LHCN-M2 (cell line): Measurements from ENCODE around the gene RFTN2. TPM values are rescaled to one million over a fixed set of nuclear protein-coding genes. Genes with fewer than 3 reads are reported as not detected.
"Not testable (repeated sequence)": the region's sequence is repeated elsewhere in the genome, so short reads cannot be mapped to it uniquely, and the experiment has no call there.

ENCODE experiments used
- DNase-seq: peaks from one replicate; pipeline ENCODE4 v3.0.0-alpha.2; 2012; ENCODE audit warnings: low read depth
- polyA plus RNA-seq: library from polyadenylated mRNA; unstranded; fragments of >200 nt; gene quantifications from one replicate; pipeline ENCODE4 v1.2.1, GENCODE V29; 2012; ENCODE audit warnings: missing spikeins
- total RNA-seq: library from RNA; depleted of rRNA; stranded (reverse); fragments of >200 nt; gene quantifications from 2 replicates; pipeline ENCODE4 v1.2.3, GENCODE V29; 2014; rRNA removed

RFTN2 gene
- total RNA-seq, result 0.40 and 0.83 TPM in 2 replicates
- polyA plus RNA-seq, result 0.35 TPM

GRCh38 chr2:197675246-197675645 lies at the start of gene RFTN2:
Gene RFTN2 (minus strand): TSS chr2:197675587. CDS start chr2:197675458, 129 bp downstream.
- peak; percentile 20 for DNase-seq

DNA sequence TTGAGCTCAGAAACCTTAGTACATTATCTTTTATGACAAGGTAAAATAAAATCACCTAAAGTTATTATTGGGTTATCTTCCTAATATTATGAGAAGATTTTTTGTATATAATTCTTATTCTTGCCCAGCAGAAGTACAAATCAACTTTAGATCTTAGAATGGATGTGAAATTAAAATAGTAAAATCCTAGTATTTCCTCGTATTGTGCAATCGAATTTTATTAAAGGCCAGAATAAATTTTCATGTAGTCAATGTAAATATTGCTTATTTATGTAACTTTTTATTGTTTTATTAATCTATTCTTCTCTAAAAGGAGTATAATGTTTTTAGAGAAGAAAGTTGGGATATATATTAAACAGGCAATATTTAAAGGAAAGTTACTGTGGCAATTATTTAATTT lies 42.5 kb upstream of the RFTN2 start:
- DNase-seq, result no peak

DNA sequence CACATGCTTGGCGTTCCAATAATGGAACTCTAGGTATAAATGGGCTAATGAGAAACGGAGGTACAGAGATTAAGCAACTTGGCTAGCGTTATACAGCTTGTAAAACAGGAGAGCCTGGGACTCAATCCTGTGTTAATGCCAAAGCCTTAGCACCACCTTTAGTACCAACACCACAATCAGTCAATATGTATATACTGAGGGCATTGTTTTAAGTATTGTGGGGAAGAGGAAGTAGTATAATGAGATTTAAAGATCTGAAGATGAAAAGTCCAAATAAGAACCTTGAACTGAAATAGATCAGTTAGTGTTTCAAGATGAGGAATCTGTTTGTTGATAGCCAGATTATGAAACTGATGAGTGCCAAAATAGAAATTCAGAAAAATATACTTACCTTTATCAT lies 37.9 kb upstream of the RFTN2 start:
- DNase-seq, result no peak

DNA sequence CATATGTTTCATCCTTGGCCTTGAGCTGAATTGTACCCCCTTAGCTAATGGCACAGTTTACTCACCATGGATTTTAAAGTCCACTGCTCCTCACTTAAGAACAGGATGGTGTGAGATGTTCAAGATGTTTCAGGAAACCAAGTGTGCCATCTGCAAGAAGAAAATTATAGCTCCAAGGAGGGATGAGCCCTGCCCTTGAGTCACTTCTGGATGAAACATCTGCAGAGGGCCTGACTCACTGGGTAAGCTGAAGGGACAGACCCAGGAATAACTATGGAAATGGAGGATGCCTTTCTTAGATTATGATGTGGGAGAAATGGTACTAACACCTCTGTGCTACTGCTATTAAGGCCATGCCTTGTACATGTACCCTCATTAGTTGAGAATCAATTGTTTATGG lies 36.2 kb upstream of the RFTN2 start:
- DNase-seq, result peak; percentile 22

GRCh38 chr2:197710424-197711042 lies 35.1 kb upstream of the RFTN2 start:
- DNase-seq, result no peak

DNA sequence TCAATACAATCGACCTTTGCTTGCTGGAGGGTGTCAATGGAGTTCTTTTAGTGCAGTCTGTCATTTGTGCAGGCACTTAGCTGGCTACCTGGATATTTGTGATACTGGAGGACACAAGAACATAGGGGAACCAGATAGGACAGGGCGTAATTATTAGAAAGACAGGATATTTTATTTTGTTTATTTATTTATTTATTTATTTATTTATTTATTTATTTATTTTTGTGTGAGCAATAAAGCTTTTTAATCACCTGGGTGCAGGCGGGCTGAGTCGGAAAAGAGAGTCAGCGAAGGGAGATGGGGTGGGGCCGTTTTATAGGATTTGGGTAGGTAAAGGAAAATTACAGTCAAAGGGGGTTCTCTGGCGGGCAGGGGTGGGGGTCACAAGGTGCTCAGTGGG lies 33.8 kb upstream of the RFTN2 start:
- not testable (repeated sequence) for DNase-seq

DNA sequence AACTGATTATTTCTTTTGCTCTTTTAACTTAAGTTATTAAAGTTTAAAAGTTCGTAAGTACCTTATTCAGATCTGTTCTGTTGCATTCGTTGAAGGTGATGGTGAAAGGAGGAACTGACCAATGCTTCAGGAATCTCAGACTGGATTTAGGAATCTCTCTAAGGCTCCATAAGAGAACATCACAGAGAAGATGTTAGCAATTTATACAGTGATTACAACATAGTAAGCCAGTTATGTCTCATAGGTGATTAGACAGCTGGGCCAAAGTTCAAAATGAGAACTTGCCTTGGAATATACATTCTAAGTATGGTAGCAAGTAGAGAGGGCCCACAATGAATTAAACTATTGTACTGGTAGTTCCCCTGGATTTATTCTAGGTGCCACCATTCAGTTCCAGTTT lies 32.9 kb upstream of the RFTN2 start:
- peak; percentile 34 for DNase-seq

GRCh38 chr2:197707316-197708213 lies 32.2 kb upstream of the RFTN2 start:
- peak; percentile 52 for DNase-seq

DNA sequence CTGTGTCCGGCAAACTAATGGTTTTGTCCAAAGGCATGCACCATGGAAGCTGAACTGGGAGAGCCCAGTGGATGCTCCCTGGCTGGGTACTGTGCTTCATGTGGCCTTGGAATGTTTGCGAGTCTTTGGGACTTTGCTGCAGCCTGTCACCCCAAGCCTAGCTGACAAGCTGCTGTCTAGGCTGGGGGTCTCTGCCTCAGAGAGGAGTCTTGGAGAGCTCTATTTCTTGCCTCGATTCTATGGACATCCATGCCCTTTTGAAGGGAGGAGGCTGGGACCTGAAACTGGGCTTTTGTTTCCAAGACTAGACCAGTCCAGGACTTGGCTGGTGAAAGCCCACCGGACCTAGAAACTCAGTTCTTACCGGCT lies 31.4 kb upstream of the RFTN2 start:
- no peak for DNase-seq

- peak; percentile 25 for DNase-seq
Observed at GRCh38 chr2:197705912-197706838, 30.8 kb upstream of the RFTN2 start.

- peak; percentile 88 for DNase-seq
Observed at GRCh38 chr2:197705121-197705911, 29.9 kb upstream of the RFTN2 start, which contains the start of gene MARS2. Gene MARS2 (plus strand): TSS chr2:197705369. CDS start chr2:197705406, 37 bp downstream.

DNA sequence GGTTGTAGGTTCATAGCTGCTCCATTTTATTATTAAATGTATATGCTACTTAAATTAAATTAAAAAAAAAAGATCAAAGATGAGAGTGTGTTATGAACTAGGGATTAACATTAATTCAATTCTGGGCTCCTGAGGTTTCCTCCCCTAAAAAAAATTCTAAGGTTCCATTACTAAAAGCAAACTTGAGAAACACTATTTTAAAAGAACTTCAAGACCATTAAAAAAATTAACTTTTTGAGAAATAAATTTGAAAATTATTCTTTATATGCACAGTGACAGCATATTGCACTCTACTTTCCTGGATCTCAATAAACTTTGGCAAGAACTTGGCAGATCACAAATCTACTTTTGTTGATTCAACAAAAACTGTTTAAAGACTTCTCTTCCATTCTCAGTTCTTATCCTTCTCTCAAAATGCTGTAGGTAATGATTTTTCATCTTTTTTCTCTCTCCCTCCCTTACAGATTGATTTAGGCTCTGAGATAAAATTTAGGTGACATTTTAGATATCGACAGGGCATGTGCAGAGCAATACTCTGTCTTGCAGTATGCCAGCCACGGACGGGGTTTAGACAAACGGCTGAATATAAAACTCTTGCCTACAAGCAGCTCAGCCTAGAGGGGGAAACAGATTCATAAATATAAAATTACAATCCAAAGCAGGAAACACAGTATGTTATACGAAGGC lies 29.2 kb upstream of the RFTN2 start:
- no peak for DNase-seq

- no peak for DNase-seq
Observed at GRCh38 chr2:197700960-197701359, 25.6 kb upstream of the RFTN2 start.

GRCh38 chr2:197699724-197700123 lies 24.3 kb upstream of the RFTN2 start:
- not testable (repeated sequence) for DNase-seq

- DNase-seq, result not testable (repeated sequence)
Observed at GRCh38 chr2:197696571-197696970, 21.2 kb upstream of the RFTN2 start.

- not testable (repeated sequence) for DNase-seq
Observed at GRCh38 chr2:197695971-197696370, 20.6 kb upstream of the RFTN2 start.

DNA sequence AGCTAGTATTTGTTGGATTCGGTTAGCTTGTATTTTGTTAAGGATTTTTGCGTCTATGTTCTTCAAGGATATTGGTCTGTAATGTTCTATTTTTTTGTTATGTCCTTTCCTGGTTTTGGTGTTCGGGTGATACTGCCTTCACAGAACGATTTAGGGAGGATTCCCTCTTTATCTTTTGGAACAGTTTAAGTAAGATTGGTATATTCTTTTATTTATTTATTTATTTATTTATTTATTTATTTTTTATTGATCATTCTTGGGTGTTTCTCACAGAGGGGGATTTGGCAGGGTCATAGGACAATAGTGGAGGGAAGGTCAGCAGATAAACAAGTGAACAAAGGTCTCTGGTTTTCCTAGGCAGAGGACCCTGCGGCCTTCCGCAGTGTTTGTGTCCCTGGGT lies 19.8 kb upstream of the RFTN2 start:
- not testable (repeated sequence) for DNase-seq

DNA sequence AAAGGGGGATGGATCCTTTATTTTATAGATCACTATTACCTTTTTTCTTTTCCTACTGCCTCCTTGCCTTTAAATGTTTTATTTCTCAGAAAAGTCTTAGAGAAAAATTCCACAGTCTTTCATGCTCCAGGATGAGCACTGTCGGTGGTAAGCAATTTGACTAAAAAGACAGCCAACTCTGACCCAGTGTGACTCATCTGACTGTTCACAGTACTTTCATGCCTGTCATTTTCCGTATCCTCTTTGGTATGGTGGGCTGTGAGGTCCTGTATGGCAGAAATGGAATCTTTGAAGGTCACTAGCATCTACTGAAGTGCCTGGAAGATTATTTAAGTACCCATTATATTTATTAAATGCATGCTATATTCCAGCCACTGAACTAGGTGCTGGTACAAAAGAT lies 2.1 kb upstream of the RFTN2 start:
- DNase-seq, result peak; percentile 29

GRCh38 chr2:197677056-197677455 lies 1.7 kb upstream of the RFTN2 start:
- DNase-seq, result no peak

GRCh38 chr2:197675711-197676188 lies 363 bp upstream of the RFTN2 start:
- peak; percentile 52 for DNase-seq
